Stromal cell of bone marrow (primary cell): ENCODE data around the gene NUCB2.

Source experiments
- DNase-seq: peaks from one replicate; pipeline ENCODE4 v3.0.0-alpha.2; 2012; ENCODE audit warnings: low read depth

Gene NUCB2

GRCh38 chr11:17268902-17269301 lies 7.6 kb upstream of the NUCB2 start:
- DNase-seq, result no peak

DNA sequence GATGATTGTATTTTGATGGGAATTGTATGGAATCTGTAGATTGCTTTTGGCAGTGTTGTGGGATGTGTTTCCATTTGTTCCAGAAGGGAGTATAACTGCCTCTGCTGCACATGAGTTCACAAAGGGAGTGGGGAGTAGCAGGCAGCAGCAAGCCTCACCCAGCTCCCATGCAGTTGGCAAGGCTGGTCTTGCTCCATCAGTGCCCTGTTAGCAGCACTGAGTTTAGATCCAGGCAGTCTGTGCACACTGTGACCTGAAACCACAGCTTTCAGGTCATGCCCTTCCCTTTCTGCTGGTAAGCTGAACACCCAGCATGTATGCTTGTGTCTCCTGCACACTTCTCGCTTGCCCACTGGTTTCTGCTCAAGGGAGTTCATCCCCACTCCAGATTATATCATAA lies 3.7 kb upstream of the NUCB2 start:
- DNase-seq, result no peak

DNA sequence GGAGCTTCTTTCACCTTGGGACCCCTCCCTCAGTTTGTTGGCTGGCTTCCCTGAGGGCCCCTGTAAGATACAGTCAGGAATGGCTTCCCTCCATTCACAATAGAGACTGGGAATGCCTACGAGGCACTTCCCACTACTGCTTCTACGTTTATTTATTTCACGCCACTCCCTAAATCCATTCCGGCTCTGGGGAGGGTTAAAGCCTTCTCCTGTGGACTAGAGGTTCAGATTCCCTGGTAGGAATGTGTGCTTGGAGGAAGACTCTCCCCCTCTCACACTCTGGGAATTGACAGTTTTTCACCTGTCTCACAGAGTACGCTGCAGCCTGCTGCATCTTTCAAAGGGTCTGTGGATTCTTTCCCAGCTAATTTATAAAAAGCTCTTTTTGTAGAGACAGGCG lies 3.3 kb upstream of the NUCB2 start:
- DNase-seq, result no peak

DNA sequence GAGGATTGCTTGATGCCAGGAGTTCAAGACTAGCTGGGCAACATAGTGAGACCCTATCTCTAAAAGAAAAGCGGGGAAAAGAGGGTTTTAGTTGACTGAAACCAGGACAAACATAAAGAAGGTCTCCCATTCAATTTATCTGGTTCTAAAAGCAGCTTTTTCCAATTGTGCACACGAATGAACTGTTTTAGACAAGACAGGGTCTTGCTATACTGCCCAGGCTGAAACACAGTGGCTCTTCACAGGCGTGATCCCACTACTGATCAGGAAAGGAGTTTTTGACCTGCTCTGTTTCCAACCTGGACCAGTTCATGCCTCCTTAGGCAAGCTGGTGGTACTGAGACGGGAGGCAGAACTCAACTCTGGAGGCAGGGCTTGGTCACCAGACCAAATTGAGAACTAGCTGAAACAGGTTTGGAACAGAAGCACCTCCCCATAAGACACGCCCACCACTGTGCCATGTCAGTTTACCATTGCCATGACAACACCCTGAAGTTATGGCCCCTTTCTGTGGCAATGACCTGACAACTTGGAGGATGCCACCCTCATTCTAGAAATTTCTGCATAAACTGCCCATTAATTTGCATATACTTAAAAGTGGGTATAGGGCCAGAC lies 2.8 kb upstream of the NUCB2 start:
- no peak for DNase-seq

- no peak for DNase-seq
These were observed 921 bp upstream of the NUCB2 start for GRCh38 chr11:17275400-17276235.

- peak; percentile 42 for DNase-seq
These were observed 565 bp downstream of the NUCB2 start for GRCh38 chr11:17277024-17277584.

GRCh38 chr11:17280494-17281127 lies 4.1 kb downstream of the NUCB2 start:
- no peak for DNase-seq

GRCh38 chr11:17286332-17286731 lies 9.8 kb downstream of the NUCB2 start:
- no peak for DNase-seq

DNA sequence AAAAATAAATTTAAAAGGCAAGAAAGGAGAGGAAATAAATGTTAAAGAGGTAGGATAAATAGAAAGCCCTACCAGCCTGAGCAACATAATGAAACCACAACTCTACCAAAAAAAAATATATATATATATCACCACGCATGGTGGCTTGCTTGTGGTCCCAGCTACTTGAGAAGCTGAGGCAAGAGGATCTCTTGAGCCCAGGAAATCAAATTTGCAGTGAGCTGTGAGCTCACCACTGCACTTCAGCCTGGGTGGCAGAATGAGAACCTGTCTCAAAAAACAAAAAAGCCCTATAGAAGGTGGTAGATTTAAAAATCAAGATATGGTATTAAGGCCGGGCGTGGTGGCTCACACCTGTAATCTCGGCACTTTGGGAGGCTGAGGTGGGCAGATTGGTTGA lies 10.5 kb downstream of the NUCB2 start:
- no peak for DNase-seq

DNA sequence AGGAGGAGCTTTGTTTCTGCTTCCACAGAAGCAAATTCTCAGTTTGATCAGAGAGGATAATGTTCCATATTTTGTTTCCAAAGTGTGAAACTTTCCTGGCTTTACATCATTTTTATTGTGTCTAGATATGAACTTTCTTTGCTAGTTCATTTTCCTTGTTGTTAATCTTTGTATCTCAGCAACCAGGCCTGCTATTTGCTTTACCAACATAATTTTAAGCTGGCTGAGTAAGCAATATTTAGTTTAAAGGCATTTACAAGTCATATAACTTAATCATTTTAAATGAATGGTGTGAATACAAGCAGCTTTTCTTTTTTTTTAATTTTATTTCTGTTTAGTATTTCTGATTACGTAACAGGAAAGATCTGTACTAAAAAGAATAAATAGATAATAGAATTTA lies 15.2 kb downstream of the NUCB2 start:
- no peak for DNase-seq

GRCh38 chr11:17293311-17293710 lies 16.8 kb downstream of the NUCB2 start:
- no peak for DNase-seq

- DNase-seq, result no peak
These were observed 17.5 kb downstream of the NUCB2 start for GRCh38 chr11:17294033-17294432.

- no peak for DNase-seq
These were observed 20.5 kb downstream of the NUCB2 start for GRCh38 chr11:17296852-17297559.

- no peak for DNase-seq
These were observed 21.8 kb downstream of the NUCB2 start for GRCh38 chr11:17298302-17298701.

DNA sequence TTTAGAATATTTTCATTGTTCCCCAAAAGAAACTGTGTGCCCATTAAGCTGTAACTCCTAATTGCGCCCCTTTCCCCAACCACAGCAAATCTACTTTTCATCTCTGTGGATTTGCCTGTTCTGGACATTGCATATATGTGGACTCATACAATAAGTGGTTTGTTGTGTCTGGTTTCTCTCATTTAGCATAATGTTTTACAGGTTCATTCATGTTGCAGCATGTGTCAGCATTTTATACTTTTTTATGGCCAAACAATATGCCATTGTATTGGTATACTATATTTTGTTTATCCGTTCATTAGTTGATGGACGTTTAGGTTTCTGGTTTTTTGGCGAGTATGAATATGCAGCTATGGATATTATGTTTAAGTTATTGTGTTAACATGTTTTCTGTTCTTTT lies 23.8 kb downstream of the NUCB2 start:
- DNase-seq, result no peak

- DNase-seq, result no peak
These were observed 37.1 kb downstream of the NUCB2 start for GRCh38 chr11:17313349-17314231.

DNA sequence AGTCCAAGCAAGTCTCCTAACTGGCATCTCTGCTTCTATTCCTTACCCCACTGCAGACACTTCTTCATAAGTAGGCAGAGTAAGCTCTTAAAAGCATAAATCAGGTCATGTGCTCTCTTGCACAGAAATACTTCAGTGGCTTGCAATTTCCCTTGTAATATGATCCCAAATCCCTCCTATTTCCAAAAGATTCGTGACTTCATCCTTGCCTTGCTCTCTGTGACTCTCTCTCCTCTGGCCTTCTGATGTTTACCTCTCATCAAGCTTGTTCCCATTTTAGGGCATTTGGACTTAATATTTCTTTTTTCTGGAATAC lies 37.7 kb downstream of the NUCB2 start:
- DNase-seq, result peak; percentile 87

DNA sequence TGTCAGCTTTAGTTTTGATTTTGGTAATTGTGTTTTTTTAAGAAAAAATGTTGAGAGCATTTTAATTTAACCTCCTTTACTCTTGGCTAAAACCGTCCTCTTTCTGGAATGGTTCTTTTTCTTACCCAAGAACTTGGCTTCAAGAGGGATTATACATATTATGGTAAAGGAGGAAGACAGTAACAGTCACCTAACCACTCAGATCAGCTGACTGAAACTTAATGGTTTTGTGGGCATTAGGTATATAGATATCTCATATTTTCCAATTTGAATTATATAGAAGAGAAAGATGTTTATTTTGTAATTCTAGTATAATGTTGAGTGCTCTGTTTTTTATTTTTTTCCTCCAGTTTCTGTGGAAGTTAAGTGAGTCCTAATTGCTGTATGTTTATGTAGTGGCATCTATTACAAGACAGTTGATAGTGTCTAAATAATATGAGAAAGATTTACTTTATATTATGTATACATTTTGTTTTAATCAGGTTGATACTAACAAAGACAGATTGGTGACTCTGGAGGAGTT lies 38.4 kb downstream of the NUCB2 start:
- DNase-seq, result no peak

DNA sequence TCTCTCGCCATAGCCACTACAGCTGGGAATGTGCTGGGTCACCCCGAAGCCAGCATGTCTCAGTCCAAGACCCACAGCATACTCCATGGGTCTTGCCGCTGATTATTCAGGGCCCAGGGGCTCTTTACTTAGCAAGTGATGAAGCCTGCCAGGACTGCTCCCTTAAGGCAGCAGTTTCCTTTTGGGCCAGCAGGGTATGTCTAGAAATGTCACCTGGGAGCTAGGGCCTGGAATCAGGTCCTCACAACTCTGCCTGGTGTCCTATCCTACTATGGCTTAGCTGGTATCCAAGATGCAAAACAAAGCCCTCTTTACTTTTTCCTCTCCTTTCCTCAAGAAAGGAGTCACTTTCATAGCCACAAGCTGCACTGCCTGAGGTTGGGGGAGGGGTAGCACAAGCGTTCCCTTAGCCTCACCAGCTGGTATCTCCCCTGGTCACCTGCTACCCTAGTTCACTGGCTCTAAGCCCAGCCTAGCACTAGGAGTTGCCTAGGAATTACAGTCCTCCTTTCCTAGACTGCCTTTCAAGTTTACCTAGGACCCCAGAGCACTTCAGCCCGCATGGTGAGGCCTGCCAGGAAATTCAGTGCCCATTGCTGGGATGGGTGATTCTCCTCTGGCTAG lies 52.4 kb downstream of the NUCB2 start:
- DNase-seq, result no peak

DNA sequence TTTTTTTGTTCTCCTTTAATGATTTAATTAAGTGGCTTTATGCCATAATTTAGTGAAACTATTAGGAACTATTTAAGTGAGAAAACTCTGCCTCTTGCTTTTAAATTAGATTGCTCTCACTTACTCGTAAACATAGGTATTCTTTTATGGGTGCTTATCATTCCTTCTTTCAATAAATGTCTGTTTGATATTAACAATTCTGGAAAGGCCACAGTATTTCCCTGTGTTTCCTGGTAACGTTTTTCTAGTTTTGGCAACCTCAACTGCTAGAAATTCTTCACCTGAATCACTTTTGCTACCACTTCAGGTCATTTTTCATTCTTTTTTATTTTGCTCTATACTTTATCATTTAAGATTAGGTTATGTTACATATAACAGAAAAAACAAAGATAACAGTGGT lies 55.1 kb downstream of the NUCB2 start:
- DNase-seq, result no peak
